HepG2 (cell line): ENCODE data around the gene WBP1. TPM values are rescaled to one million over a fixed set of nuclear protein-coding genes. Genes with fewer than 3 reads are reported as not detected.
A peak's percentile ranks its signal among the peaks of the same experiment; 100 is the strongest.

Experiments
- FIP1L1 ChIP-seq: fragments of 200-400 bp; formaldehyde crosslinking; IDR thresholded peaks from 2 replicates; pipeline ENCODE4 v1.6.1; 2018; ENCODE audit warnings: low read depth, mild to moderate bottlenecking, low read length, moderate library complexity, borderline replicate concordance; ENCODE audit not compliant: insufficient read depth
- GTF2F1 ChIP-seq: fragments of 150-350 bp; IDR thresholded peaks from 2 replicates; pipeline ENCODE4 v1.6.1; 2014; ENCODE audit warnings: low read length
- NFIC ChIP-seq: IDR thresholded peaks from 2 replicates; pipeline ENCODE4 v1.6.1; 2012; ENCODE audit warnings: mild to moderate bottlenecking, low read length, inconsistent platforms
- SCMH1 ChIP-seq: sonication (generic); formaldehyde crosslinking; IDR thresholded peaks from 2 replicates; pipeline ENCODE4 v1.9.0; 2021; ENCODE audit warnings: missing genetic modification reagents, mild to moderate bottlenecking, borderline replicate concordance
- SNRNP70 ChIP-seq: fragments of 200-400 bp; formaldehyde crosslinking; IDR thresholded peaks from 2 replicates; pipeline ENCODE4 v1.6.1; 2017; ENCODE audit warnings: mild to moderate bottlenecking, low read depth, low read length, moderate library complexity
- SRY ChIP-seq: sonication (generic); formaldehyde crosslinking; IDR thresholded peaks from 2 replicates; pipeline ENCODE4 v1.8.0; 2022; ENCODE audit warnings: mild to moderate bottlenecking, missing genetic modification reagents
- TAF1 ChIP-seq: sonication (generic); formaldehyde crosslinking; IDR thresholded peaks from 2 replicates; pipeline ENCODE4 v1.4.0; 2020; ENCODE audit warnings: missing genetic modification reagents
- TFDP2 ChIP-seq: sonication (generic); formaldehyde crosslinking; IDR thresholded peaks from 2 replicates; pipeline ENCODE4 v1.4.0; 2020; ENCODE audit warnings: missing genetic modification reagents
- WIZ ChIP-seq: sonication (generic); formaldehyde crosslinking; IDR thresholded peaks from 2 replicates; pipeline ENCODE4 v1.5.1; 2020; ENCODE audit warnings: mild to moderate bottlenecking, missing genetic modification reagents
- ZIK1 ChIP-seq: sonication (generic); formaldehyde crosslinking; IDR thresholded peaks from 2 replicates; pipeline ENCODE4 v1.5.0; 2020; ENCODE audit warnings: mild to moderate bottlenecking, low read depth, missing genetic modification reagents, borderline replicate concordance
- ZMAT3 ChIP-seq: sonication (generic); formaldehyde crosslinking; conservative IDR thresholded peaks from 2 replicates; pipeline ENCODE4 v1.7.0; 2021; ENCODE audit warnings: missing genetic modification reagents
- ZNF580 ChIP-seq: IDR thresholded peaks from 2 replicates; pipeline ENCODE4 v1.6.1; 2016; ENCODE audit warnings: low read depth, borderline replicate concordance
- ZNF687 ChIP-seq: sonication (generic); formaldehyde crosslinking; IDR thresholded peaks from 2 replicates; pipeline ENCODE4 v1.5.1; 2020; ENCODE audit warnings: mild to moderate bottlenecking, missing genetic modification reagents, moderate library complexity
- ZNF704 ChIP-seq: sonication (generic); formaldehyde crosslinking; IDR thresholded peaks from 2 replicates; pipeline ENCODE4 v1.8.1; 2023; ENCODE audit warnings: mild to moderate bottlenecking, inconsistent platforms, moderate library complexity, missing genetic modification reagents, borderline replicate concordance
- ZNF773 ChIP-seq: sonication (generic); formaldehyde crosslinking; IDR thresholded peaks from 2 replicates; pipeline ENCODE4 v1.4.0; 2020; ENCODE audit warnings: missing genetic modification reagents, borderline replicate concordance
- polyA plus RNA-seq, 8 experiments: library from polyadenylated mRNA; depleted of rRNA in 3 of 8; stranded (reverse) in 7 of 8; unstranded in 1 of 8; fragments of >200 nt; fragmentation: Illumina TruSeq in 4 of 8; extraction: Trizol in 4 of 8; gene quantifications; 2 replicates each; pipeline versions ENCODE4 v1.2.1 to v1.2.3, GENCODE V29; 2011 to 2016; ENCODE audit warnings: low read depth in 4 of 8, missing spikeins in 1 of 8, mixed read lengths in 1 of 8; ENCODE audit not compliant: insufficient read depth in 1 of 8
- total RNA-seq, 5 experiments: library from RNA; depleted of rRNA; stranded (reverse); fragments of >200 nt; fragmentation: Illumina TruSeq; extraction: Trizol; gene quantifications; 2 replicates each; pipeline ENCODE4 v1.2.3, GENCODE V29; 2016; ENCODE audit warnings: low read depth in 1 of 5

WBP1 gene
- total and polyA plus RNA-seq, 2 of the 13 experiments (the other 11 are each of a cell fraction or from before 2014, with no cell fraction given), result 38.8 to 85.7 TPM

- peak; percentile 22; the same call in 1 of the 2 replicates for TF ChIP-seq FIP1L1
- TF ChIP-seq NFIC, result no peak
- TF ChIP-seq ZIK1 (CRISPR knock-in tag), result 0 out of 2 replicates have a peak, but pooled peaks have one; percentile 62
- no peak for TF ChIP-seq GTF2F1
- peak; percentile 85 for TF ChIP-seq TFDP2 (CRISPR knock-in tag)
- peak; percentile 97 for TF ChIP-seq ZNF687
- no peak; the same call in 1 of the 2 replicates for TF ChIP-seq WIZ (CRISPR knock-in tag)
- no peak for TF ChIP-seq SNRNP70
- no peak for TF ChIP-seq SCMH1 (CRISPR knock-in tag)
- TF ChIP-seq ZNF580 (CRISPR knock-in tag), result no peak
- TF ChIP-seq ZMAT3 (CRISPR knock-in tag), result no peak; the same call in 1 of the 2 replicates
- no peak for TF ChIP-seq ZNF773 (CRISPR knock-in tag)
- peak; percentile 33; the same call in 1 of the 2 replicates for TF ChIP-seq TAF1
- no peak for TF ChIP-seq SRY (CRISPR knock-in tag)
- TF ChIP-seq ZNF704 (CRISPR knock-in tag), result no peak
These were observed 36.9 kb upstream of the WBP1 start, which contains the start of the genes C2orf81 and WDR54 (continued) for GRCh38 chr2:74421221-74421870.
